Germinal center (tissue), 1 donor: Measurements from ENCODE around the gene IL24.

Source experiments
- DNase-seq: peaks from one replicate; pipeline ENCODE4 v3.0.0; 2012; ENCODE audit warnings: mixed read lengths, low spot score

IL24 gene

GRCh38 chr1:206953626-206954025 lies 56.4 kb downstream of the IL24 start:
- no peak for DNase-seq
